GM21447 (cell line): ENCODE results near the gene CEACAM4.
"Not testable (repeated sequence)": the region's sequence is repeated elsewhere in the genome, so short reads cannot be mapped to it uniquely, and the experiment has no call there.

Source experiments
- ATAC-seq: cut with Tn5 transposase; IDR thresholded peaks from one replicate; pipeline ENCODE4 v1.9.1; 2021; ENCODE audit not compliant: unreplicated experiment

Gene CEACAM4

GRCh38 chr19:41626877-41627276 is at the start of gene CEACAM4:
CEACAM4 (minus strand) TSS chr19:41627074; CDS start chr19:41626963, 111 bp downstream.
- ATAC-seq: no peak

- ATAC-seq: no peak
Observed at GRCh38 chr19:41671486-41671885, 44.6 kb upstream of the CEACAM4 start.

- no peak for ATAC-seq
Observed at GRCh38 chr19:41670755-41671154, 43.9 kb upstream of the CEACAM4 start.

GRCh38 chr19:41668315-41668714 is 41.4 kb upstream of the CEACAM4 start:
- no peak for ATAC-seq

- ATAC-seq: no peak
Observed at GRCh38 chr19:41666075-41666474, 39.2 kb upstream of the CEACAM4 start.

- no peak for ATAC-seq
Observed at GRCh38 chr19:41657157-41657556, 30.3 kb upstream of the CEACAM4 start.

- not testable (repeated sequence) for ATAC-seq
Observed at GRCh38 chr19:41656756-41657155, 29.9 kb upstream of the CEACAM4 start.

- no peak for ATAC-seq
Observed at GRCh38 chr19:41652250-41652649, 25.4 kb upstream of the CEACAM4 start.

- ATAC-seq: no peak
Observed at GRCh38 chr19:41649827-41650226, 23.0 kb upstream of the CEACAM4 start.

GRCh38 chr19:41646589-41647204 is 19.8 kb upstream of the CEACAM4 start:
- no peak for ATAC-seq

- no peak for ATAC-seq
Observed at GRCh38 chr19:41641879-41642485, 15.1 kb upstream of the CEACAM4 start.

- no peak for ATAC-seq
Observed at GRCh38 chr19:41638641-41639081, 11.8 kb upstream of the CEACAM4 start.

GRCh38 chr19:41637484-41637883 is 10.6 kb upstream of the CEACAM4 start:
- no peak for ATAC-seq

- ATAC-seq: no peak
Observed at GRCh38 chr19:41627966-41628675, 1.2 kb upstream of the CEACAM4 start.

GRCh38 chr19:41626278-41626677 is 596 bp downstream of the CEACAM4 start:
- no peak for ATAC-seq

- ATAC-seq: no peak
Observed at GRCh38 chr19:41624937-41625336, 1.9 kb downstream of the CEACAM4 start.

GRCh38 chr19:41624515-41624914 is 2.4 kb downstream of the CEACAM4 start:
- ATAC-seq: no peak

GRCh38 chr19:41623360-41623759 is 3.5 kb downstream of the CEACAM4 start:
- ATAC-seq: no peak

GRCh38 chr19:41621654-41622053 is 5.2 kb downstream of the CEACAM4 start:
- no peak for ATAC-seq

- no peak for ATAC-seq
Observed at GRCh38 chr19:41621226-41621625, 5.6 kb downstream of the CEACAM4 start.

GRCh38 chr19:41620171-41620570 is 6.7 kb downstream of the CEACAM4 start:
- no peak for ATAC-seq

GRCh38 chr19:41619018-41619556 is 7.8 kb downstream of the CEACAM4 start:
- ATAC-seq: no peak
